Measurements from ENCODE around the gene SARNP.

SARNP gene

DNA sequence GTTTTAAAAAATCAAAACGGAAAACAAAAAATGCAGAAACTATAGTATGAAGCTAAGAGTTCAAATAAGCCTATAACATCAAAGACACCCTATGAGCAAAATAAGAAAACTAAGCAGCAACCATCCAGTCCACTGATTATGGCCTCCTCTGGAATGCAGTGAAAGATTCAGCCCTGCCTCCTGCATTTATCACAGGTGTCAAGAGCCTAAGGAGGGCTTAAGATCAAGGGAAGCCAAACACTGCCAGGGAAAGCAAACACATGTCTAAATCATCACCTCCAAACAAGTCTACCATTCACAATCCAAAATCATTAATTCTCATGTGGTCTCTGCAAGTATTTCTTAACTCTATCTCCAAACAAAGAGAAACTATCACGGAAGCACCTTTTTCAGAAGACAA lies 28.4 kb downstream of the SARNP start:
- TF ChIP-seq, protein P1, sequence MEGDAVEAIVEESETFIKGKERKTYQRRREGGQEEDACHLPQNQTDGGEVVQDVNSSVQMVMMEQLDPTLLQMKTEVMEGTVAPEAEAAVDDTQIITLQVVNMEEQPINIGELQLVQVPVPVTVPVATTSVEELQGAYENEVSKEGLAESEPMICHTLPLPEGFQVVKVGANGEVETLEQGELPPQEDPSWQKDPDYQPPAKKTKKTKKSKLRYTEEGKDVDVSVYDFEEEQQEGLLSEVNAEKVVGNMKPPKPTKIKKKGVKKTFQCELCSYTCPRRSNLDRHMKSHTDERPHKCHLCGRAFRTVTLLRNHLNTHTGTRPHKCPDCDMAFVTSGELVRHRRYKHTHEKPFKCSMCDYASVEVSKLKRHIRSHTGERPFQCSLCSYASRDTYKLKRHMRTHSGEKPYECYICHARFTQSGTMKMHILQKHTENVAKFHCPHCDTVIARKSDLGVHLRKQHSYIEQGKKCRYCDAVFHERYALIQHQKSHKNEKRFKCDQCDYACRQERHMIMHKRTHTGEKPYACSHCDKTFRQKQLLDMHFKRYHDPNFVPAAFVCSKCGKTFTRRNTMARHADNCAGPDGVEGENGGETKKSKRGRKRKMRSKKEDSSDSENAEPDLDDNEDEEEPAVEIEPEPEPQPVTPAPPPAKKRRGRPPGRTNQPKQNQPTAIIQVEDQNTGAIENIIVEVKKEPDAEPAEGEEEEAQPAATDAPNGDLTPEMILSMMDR (IDR thresholded peaks at IDR 0.05; ENCODE audit: borderline replicate concordance, control extremely low read depth, extremely low read depth, insufficient read depth, missing control alignments): no peak
- in situ Hi-C loops (cut with MboI; ENCODE audit: low sequenced_read_pairs, unreplicated experiment): no loop called here
- no peak for DNase-seq (ENCODE audit: low spot score)

DNA sequence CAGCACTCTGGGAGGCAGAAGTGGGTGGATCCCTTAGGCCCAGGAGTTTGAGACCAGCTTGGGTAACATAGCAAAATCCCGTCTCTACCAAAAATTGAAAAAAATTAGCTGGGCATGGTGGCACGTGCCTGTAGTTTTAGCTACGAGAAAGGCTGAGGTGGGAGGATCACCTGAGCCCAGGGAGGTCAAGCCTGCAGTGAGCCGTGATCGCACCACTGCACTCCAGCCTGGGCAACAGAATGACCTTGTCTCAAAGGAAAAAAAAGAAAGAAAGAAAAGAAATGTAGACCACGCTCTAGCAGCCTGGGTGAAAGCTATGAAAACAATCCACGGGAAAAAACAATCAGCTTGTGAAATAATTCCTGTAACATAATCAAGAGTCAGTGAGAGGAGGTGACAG lies 29.0 kb downstream of the SARNP start:
- in situ Hi-C loops (cut with MboI; ENCODE audit: low sequenced_read_pairs, unreplicated experiment): no loop called here
- no peak for DNase-seq (ENCODE audit: low spot score)
- TF ChIP-seq, protein P1 (IDR thresholded peaks at IDR 0.05; ENCODE audit: borderline replicate concordance, control extremely low read depth, extremely low read depth, insufficient read depth, missing control alignments): no peak

DNA sequence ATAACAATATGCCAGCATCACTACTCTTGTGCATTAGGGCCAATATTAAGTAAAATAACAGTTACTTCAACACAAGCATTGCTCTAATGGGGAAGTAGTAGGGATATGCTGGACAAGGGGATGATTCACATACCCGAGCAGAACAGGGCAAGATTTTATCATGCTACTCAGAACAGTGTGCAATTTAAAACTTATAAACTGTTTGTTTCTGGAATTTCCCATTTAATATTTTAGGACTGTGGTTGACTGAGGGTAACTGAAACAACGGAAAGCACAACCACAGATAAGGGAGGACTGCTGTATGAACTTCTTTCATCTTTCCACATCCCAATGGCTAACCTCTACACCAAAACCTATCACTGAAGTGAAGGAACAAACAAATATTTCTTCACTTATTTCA lies 36.8 kb downstream of the SARNP start:
- DNase-seq (ENCODE audit: low spot score): no peak
- in situ Hi-C loops (cut with MboI; ENCODE audit: low sequenced_read_pairs, unreplicated experiment): no loop called here

DNA sequence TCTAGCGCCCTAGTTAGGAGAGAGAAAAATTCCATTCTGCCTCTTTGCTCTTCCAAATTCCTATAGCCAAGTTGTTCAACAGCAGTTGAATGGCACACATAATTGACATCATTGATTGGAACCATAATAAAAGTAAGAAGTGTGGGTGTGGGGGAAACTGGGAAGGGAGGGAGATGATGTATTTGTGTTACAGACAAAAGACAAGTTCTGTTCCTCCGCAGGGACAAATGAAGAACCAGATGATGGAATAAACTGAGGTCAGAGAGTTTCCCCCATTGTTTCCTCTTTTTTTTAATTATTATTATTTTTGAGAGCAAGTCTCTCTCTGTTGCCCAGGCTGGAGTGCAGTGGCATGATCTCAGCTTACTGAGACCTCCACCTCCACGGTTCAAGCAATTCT lies 39.7 kb downstream of the SARNP start:
- in situ Hi-C loops (cut with MboI; ENCODE audit: low sequenced_read_pairs, unreplicated experiment): no loop called here
- TF ChIP-seq, protein P1 (IDR thresholded peaks at IDR 0.05; ENCODE audit: borderline replicate concordance, control extremely low read depth, extremely low read depth, insufficient read depth, missing control alignments): no peak
- DNase-seq (ENCODE audit: low spot score): no peak

More for the DNA sequence above, 36.8 kb downstream of the SARNP start:
- TF ChIP-seq, protein P1 (IDR thresholded peaks at IDR 0.05; ENCODE audit: borderline replicate concordance, control extremely low read depth, extremely low read depth, insufficient read depth, missing control alignments): no peak

DNA sequence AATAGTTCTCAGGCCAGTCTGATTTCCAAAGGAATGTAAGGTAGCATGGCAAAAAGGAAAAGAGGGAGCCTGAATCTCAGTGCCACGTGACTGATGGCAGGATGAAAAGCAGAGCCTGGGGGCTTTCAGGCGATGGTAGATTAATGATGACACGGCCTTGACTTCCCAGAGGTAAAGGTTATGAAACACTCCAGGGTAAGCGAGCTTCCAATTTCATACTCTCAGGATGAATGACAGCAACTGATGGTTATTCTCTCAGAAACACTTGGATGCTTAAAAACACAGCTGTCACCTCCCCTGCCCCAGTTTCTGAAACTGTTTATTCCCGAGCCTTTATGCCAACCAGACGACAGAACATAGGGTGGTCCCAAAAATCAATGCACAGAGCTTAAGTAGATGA lies 45.8 kb downstream of the SARNP start:
- in situ Hi-C loops (cut with MboI; ENCODE audit: low sequenced_read_pairs, unreplicated experiment): no loop called here
- TF ChIP-seq, protein P1 (IDR thresholded peaks at IDR 0.05; ENCODE audit: borderline replicate concordance, control extremely low read depth, extremely low read depth, insufficient read depth, missing control alignments): no peak
- DNase-seq (ENCODE audit: low spot score): no peak

DNA sequence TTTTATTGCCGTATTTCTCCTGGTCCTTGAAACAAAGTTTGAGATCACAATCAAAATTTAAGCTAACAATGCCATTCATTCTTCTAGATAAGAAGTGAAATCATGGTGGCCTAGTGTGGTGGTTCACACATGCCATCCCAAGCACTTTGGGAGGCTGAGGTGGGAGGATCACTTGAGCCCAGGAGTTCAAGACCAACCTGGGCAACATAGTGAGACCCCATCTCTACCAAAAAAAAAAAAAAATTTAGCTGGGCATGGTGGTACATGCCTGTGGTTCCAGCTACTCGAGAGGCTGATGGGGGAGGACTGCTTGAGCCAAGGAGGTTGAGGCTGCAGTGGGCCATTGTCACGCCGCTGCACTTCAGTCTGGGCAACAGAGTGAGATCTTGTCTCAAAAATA lies 50.4 kb downstream of the SARNP start:
- DNase-seq (ENCODE audit: low spot score): no peak
- in situ Hi-C loops (cut with MboI; ENCODE audit: low sequenced_read_pairs, unreplicated experiment): no loop called here
- TF ChIP-seq, protein P1 (IDR thresholded peaks at IDR 0.05; ENCODE audit: borderline replicate concordance, control extremely low read depth, extremely low read depth, insufficient read depth, missing control alignments): no peak

Measured in GM13976 (cell line).